ENCODE measurements around the gene GJA4. TPM values are rescaled to one million over a fixed set of nuclear protein-coding genes. Genes with fewer than 3 reads are reported as not detected.
"Not testable (repeated sequence)": the region's sequence is repeated elsewhere in the genome, so short reads cannot be mapped to it uniquely, and the experiment has no call there.

Gene GJA4
- total RNA-seq, 1 experiment from 2014 or later, result not detected

DNA sequence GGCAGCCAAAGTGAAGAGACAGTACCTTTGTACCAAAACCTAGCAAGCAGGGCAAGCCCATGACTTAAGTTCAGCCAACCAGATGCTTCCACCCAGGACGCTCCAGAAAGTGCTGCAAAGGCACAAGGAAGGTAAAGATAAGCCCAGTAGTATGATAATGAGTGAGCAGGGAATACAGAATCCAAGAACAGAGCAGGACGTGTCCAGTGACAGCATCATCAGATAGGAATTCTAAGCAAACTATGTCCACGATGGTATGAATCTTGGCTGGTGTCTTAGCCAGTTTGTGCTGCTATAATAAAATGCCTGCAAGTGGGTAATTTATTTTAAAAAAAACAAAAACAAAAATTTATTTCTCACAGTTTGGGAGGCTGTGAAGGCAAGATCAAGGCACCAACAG lies 13.6 kb downstream of the GJA4 start:
- TF ChIP-seq, protein P1, sequence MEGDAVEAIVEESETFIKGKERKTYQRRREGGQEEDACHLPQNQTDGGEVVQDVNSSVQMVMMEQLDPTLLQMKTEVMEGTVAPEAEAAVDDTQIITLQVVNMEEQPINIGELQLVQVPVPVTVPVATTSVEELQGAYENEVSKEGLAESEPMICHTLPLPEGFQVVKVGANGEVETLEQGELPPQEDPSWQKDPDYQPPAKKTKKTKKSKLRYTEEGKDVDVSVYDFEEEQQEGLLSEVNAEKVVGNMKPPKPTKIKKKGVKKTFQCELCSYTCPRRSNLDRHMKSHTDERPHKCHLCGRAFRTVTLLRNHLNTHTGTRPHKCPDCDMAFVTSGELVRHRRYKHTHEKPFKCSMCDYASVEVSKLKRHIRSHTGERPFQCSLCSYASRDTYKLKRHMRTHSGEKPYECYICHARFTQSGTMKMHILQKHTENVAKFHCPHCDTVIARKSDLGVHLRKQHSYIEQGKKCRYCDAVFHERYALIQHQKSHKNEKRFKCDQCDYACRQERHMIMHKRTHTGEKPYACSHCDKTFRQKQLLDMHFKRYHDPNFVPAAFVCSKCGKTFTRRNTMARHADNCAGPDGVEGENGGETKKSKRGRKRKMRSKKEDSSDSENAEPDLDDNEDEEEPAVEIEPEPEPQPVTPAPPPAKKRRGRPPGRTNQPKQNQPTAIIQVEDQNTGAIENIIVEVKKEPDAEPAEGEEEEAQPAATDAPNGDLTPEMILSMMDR (IDR thresholded peaks at IDR 0.05; ENCODE audit: insufficient read depth in 1 of 2, low read depth in 1 of 2, low read length in 1 of 2, severe bottlenecking in 1 of 2, unreplicated experiment in 1 of 2), result no peak
- Histone ChIP-seq H3K27me3 (replicated peaks; ENCODE audit: control insufficient read depth, insufficient read depth, low read length) (no peaks in the 10 kb centered on the region), H3K4me3 (ENCODE audit: low read depth, low read length) (no peak overlapping the region), H3K36me3 (ENCODE audit: control insufficient read depth, insufficient read depth, low read length) (no peaks in the 10 kb centered on the region), H3K9me3 (no peaks in the 10 kb centered on the region), H3K4me1 (peaks cover 22% of the 10 kb centered on the region)
- peaks cover 6% of the 10 kb centered on the region for H3K4me1 Mint-ChIP-seq (ENCODE audit: low read depth, unreplicated experiment)
- H3K9me3 Mint-ChIP-seq (ENCODE audit: unreplicated experiment), result peaks cover 9% of the 10 kb centered on the region
- ChIA-PET CTCF (no interaction called here), POLR2A (no interaction called here)
- DNase-seq, result no peak
- H3K36me3 Mint-ChIP-seq (ENCODE audit: insufficient read depth, unreplicated experiment), result no peaks in the 10 kb centered on the region
- intact Hi-C loops (cut with micrococcal nuclease; ENCODE audit: unreplicated experiment), result no loop called here
- H3K4me3 Mint-ChIP-seq (ENCODE audit: unreplicated experiment), result no peak overlapping the region
- no peak overlapping the region for H3K27ac Mint-ChIP-seq (ENCODE audit: unreplicated experiment)
- BruUV-seq (replicated peaks), result no TSS peak
- H3K27me3 Mint-ChIP-seq (ENCODE audit: insufficient read depth, unreplicated experiment), result no peaks in the 10 kb centered on the region

DNA sequence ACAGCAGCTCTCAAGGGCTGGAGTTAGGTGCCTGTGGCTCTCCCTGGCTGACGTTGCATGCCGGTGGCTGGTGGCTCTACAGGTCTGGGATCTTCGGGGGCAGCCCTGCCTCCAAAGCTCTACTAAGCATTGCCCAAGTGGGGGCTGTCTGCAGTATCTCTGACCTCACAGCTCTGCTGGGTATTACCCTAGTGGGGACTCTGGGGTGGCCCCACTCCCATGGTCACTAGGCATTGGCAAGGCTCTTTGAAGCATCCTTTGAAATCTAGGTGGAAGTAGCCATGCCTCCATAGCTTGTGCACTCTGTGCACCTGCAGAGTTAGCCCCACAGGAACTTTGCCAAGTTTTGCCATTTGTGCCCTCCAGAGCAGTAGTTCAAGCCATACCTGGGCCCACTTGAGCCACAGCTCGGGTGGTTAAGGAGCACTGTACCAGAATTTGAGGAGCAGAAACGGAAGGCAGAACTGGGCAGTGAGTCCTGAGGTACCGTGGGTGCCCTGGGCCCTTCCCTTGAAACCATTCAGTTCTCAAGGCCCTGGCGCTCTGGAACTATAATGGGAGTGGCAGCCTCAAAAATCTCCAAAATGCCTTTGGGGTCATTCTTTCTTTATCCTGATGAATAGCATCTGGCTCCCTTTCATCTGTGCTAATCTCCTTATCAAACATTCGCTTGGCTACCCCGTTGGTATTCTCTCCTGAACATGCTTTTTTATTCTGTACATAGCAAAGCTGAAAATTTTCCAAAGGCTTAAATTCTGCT lies 15.4 kb downstream of the GJA4 start:
- Histone ChIP-seq H3K27me3 (replicated peaks; ENCODE audit: control insufficient read depth, insufficient read depth, low read length) (no peaks in the 10 kb centered on the region), H3K4me1 (peaks cover 22% of the 10 kb centered on the region), H3K9me3 (no peaks in the 10 kb centered on the region), H3K4me3 (ENCODE audit: low read depth, low read length) (no peak overlapping the region), H3K36me3 (ENCODE audit: control insufficient read depth, insufficient read depth, low read length) (no peaks in the 10 kb centered on the region)
- no TSS peak for BruUV-seq (replicated peaks)
- ChIA-PET POLR2A (no interaction called here), CTCF (no interaction called here)
- Mint-ChIP-seq H3K4me3 (ENCODE audit: unreplicated experiment) (no peak overlapping the region), H3K27ac (ENCODE audit: unreplicated experiment) (no peak overlapping the region), H3K36me3 (ENCODE audit: insufficient read depth, unreplicated experiment) (no peaks in the 10 kb centered on the region), H3K4me1 (ENCODE audit: low read depth, unreplicated experiment) (peaks cover 6% of the 10 kb centered on the region), H3K27me3 (ENCODE audit: insufficient read depth, unreplicated experiment) (no peaks in the 10 kb centered on the region), H3K9me3 (ENCODE audit: unreplicated experiment) (peaks cover 7% of the 10 kb centered on the region)
- intact Hi-C loops (cut with micrococcal nuclease; ENCODE audit: unreplicated experiment), result no loop called here
- no peak for DNase-seq
- TF ChIP-seq, protein P1 (IDR thresholded peaks at IDR 0.05; ENCODE audit: insufficient read depth in 1 of 2, low read depth in 1 of 2, low read length in 1 of 2, severe bottlenecking in 1 of 2, unreplicated experiment in 1 of 2), result no peak

DNA sequence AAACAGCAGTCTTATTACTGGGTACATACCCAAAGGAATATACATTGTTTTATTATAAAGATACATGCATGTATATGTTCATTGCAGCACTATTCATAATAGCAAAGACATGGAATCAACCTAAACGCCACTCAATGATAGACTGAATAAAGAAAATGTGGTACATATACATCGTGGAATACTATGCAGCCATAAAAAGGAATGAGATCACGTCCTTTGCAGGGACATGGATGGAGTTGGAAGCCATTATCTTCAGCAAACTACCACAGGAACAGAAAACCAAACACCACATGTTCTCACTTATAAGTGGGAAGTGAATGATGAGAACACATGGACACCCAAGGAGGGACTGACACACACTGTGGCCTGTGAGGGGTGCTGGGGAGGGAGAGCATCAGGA lies 18.0 kb downstream of the GJA4 start:
- BruUV-seq (replicated peaks); H3K4me1 Mint-ChIP-seq (ENCODE audit: low read depth, unreplicated experiment); H3K36me3 ChIP-seq (ENCODE audit: control insufficient read depth, insufficient read depth, low read length); CTCF ChIA-PET; H3K9me3 ChIP-seq; H3K9me3 Mint-ChIP-seq (ENCODE audit: unreplicated experiment); H3K27me3 Mint-ChIP-seq (ENCODE audit: insufficient read depth, unreplicated experiment); intact Hi-C loops (cut with micrococcal nuclease; ENCODE audit: unreplicated experiment); POLR2A ChIA-PET; H3K4me3 Mint-ChIP-seq (ENCODE audit: unreplicated experiment); H3K4me3 ChIP-seq (ENCODE audit: low read depth, low read length); DNase-seq; H3K27ac Mint-ChIP-seq (ENCODE audit: unreplicated experiment); H3K27me3 ChIP-seq (replicated peaks; ENCODE audit: control insufficient read depth, insufficient read depth, low read length); H3K36me3 Mint-ChIP-seq (ENCODE audit: insufficient read depth, unreplicated experiment): not testable (repeated sequence)
- peaks cover 22% of the 10 kb centered on the region for H3K4me1 ChIP-seq

Measured in Caco-2 (cell line).